KG1 (cell line): ENCODE results near the gene PTGES.
"Not testable (repeated sequence)": the region's sequence is repeated elsewhere in the genome, so short reads cannot be mapped to it uniquely, and the experiment has no call there.

Experiments
- DNase-seq: peaks from one replicate; lab custom pipeline; 2025; lab: John Stamatoyannopoulos, UW

PTGES gene, protein sequence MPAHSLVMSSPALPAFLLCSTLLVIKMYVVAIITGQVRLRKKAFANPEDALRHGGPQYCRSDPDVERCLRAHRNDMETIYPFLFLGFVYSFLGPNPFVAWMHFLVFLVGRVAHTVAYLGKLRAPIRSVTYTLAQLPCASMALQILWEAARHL

DNA sequence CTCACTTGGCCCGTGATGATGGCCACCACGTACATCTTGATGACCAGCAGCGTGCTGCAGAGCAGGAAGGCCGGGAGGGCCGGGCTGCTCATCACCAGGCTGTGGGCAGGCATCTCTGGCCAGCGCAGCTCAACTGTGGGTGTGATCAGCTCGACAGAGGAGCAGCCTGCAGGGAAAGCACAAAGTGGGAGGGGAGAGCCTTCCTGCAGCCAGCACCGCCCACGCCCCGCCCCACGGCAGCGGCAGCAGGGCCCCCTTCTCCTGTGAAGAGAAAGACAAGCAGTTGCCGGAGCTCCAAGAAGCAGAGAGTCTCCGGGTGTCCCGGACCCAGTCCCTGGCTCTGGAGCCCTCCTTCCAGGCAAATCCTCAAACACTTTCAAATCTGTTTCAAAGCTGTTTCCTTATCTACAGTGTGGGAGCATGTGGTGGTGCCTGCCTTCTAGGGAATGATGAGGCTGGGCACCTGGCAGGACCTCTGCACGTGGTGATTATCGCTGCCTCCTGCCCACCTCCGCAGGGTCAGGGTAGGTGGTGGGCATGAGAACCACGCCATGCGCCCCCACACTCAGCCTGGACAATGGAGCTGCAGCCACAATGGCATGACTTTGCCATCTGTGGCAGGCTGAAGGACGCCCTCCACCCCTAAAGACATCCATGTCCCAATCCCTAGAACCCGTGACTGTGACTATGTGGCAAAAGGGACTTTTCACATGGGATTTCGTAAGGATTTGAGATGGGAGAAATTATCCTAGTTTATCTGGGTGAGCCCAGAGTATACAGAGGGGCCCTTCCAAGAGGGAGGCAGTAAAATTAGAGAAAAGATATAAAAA lies at the start of gene PTGES:
PTGES (minus strand) TSS at position 143 of the 830 bp plus-strand sequence; CDS start at position 113, 30 bp downstream.
- no peak for DNase-seq

DNA sequence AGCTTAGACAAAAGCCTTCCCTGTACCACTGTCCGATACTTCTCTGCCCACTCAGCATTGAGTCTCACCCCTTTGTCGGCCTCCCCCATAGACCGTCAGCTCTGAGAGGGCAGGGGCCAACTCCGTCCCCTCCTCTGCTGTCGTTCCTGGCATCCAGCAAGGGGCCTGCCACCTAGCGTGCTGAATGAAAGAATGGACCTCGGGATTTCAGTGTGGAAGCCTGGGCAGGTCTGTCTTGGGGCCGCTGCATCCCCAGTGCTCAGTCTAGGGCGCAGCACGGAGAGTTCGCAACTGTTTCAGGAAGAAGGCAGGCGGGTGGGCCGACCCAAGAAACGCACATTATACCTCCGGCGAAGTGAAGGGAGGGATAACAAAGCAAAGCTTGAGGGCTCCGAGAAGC lies 48.7 kb upstream of the PTGES start:
- DNase-seq: no peak

DNA sequence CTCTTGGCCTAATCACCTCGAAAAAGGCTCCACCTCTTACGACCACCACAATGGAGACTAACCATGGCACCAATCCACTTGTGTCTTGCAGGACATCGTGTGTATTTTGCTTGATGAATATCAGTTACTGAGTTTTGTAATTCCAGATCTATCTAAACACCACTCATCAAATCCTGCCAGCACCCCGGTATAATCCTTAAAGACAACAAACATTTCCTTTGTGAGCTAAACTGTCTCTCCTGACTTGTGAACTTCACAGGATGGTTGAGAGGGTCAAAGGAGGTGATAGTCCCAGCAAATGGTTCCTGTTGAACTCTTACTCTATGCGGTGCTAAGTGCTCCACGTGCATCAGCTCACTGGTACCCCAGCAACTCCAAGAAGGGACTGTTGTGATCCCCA lies 46.1 kb upstream of the PTGES start:
- no peak for DNase-seq

DNA sequence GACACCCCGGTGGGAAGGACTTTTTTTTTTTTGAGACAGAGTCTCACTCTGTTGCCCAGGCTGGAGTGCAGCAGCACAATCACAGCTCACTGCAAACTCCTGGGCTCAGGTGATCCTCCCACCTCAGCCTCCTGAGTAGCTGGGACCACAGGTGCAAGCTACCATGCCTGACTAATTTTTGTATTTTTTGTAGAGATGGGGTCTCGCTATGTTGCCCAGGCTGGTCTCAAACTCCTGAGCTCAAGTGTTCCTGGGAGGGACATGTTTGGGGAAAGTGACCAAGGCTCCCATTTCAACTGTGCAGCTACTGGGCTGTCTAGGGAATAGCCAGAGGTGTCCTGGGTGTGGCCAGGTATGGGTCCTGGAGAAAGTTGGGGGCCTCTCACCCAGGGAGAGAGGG lies 43.2 kb upstream of the PTGES start:
- not testable (repeated sequence) for DNase-seq

DNA sequence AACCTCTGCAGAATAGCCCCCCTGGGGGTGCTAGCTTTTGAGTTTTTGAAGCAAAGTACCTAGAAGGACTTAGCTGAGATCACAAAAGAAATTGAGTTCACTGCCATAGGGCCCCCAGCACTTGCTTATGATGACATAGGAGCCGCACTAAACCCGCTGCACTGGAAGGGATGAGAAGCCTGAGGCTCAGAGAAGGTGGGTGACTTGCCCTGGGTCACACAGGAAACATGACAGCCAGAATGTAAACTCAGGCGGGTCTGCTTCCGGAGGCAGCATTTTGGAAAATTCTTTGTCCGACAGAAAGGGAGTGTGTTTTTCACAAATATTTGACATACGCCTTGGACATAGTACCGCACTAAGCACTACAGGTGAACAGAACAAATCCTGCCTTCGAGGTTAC lies 41.7 kb upstream of the PTGES start:
- DNase-seq: no peak

DNA sequence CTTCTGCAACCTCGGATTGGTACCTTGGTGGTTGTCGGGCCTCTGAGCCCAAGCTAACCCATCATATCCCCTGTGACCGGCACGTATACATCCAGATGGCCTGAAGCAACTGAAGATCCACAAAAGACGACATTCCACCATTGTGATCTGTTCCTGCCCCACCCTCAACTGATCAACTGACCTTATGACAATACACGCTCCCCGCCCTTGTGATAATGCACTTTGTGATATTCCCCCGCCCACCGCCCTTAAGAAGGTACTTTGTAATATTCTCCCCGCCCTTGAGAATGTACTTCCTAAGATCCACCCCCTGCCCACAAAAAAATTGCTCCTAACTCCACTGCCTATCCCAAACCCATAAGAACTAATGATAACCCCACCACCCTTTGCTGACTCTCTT lies 33.6 kb upstream of the PTGES start:
- DNase-seq: no peak

DNA sequence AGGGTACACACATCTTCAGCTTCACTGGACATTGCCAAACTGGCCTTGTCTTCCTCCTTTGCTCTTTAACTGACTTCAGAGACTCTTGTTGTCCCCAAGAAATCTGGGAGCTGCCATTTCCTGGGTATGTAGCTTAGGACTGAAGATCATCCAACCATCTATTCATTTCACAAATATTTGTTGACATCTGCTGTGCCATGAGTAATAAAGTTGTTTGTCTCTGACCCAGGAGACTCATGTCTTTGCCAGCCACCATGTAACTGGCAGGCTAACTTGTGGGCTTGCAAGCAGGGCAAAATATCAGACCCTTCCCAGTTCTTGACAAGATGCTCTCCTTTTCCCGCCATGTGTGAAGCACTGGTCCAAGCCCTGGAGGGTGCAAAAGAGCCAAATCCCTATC lies 33.0 kb upstream of the PTGES start:
- DNase-seq: no peak

DNA sequence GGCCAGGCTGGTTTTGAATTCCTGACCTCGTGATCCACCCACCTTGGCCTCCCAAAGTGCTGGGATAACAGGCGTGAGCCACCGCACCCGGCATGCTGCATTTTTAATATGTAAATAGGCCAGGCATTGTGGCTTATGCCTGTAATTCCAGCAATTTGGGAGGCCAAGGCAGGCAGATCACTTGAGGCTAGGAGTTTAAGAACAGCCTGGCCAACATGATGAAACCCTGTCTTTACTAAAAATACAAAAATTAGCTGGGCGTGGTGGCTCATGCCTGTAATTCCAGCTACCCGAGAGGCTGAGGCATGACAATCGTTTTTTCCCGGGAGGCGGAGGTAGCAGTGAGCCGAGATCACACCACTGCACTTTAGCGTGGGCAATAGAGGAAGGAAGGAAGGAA lies 32.1 kb upstream of the PTGES start:
- DNase-seq: not testable (repeated sequence)

DNA sequence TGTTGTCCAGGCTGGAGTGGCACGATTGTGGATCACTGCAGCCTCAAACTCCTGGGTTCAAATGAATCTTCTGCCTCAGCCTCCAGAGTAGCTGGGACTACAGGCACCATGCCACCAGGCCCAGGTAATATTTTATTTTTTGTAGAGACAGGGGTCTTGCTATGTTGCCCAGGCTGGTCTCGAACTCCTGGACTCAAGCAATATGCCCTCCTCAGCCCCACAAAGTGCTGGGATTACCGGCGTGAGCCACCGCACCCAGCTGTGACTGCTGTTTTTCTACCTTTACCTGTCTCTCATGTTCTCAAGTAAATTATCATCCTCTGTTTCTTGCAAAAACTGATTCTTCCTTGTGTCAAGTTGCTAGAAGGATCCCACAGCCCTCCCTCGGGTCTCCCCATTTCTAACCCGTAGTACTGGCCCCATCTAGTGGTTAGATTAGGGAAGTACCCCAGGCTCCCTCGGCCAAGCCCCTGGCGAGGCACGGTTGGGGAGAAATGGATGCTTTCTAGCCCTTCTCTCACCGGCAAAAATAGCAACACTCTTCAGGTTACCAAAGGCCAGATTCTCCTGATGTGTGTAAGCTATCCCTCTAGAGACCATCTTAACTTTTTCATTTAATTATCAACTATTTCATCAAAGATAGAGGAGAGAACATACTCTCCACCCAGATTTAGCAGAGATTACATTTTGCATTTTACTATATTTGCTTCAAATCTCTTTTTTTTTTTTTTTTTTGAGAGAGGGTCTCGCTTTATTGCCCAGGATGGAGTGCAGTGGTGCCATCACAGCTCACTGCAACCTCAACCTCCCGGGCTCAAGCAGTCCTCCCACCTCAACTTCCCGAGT lies 30.9 kb upstream of the PTGES start:
- peak; percentile 60 for DNase-seq

DNA sequence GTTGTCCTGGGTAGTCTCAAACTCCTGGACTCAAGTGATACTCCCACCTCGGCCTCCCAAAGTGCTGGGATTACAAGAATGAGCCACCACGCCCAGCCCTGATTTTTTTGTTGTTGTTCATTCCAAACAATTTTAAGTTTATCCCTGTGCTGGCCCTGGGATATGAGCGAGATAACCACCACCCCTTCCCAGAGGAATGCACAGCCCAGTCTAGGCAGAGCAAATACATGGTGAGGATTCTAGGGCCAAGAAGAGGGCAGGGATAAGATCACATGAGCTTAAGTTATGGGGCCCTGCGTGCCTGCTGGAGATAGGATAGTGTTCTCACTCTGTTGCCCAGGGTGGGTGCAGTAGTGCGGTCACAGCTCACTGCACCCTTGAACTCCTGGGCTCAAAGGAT lies 29.1 kb upstream of the PTGES start:
- DNase-seq: no peak

DNA sequence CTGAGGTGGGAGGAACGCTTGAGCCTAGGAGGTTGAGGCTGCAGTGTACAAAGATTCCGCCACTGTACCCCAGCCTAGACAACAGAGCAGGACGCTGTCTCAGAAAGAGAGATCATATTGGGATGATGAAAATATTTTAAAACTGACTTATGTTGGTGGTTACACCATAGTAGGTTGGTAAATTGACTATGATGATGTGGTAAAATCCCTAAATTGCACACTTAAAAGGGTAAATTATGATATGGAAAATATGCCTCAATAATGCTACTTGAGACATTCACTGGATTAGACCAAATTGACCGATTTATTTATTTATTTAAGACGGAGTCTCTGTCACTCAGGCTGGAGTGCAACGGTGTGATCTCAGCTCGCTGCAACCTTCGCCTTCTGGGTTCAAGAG lies 28.3 kb upstream of the PTGES start:
- no peak for DNase-seq

DNA sequence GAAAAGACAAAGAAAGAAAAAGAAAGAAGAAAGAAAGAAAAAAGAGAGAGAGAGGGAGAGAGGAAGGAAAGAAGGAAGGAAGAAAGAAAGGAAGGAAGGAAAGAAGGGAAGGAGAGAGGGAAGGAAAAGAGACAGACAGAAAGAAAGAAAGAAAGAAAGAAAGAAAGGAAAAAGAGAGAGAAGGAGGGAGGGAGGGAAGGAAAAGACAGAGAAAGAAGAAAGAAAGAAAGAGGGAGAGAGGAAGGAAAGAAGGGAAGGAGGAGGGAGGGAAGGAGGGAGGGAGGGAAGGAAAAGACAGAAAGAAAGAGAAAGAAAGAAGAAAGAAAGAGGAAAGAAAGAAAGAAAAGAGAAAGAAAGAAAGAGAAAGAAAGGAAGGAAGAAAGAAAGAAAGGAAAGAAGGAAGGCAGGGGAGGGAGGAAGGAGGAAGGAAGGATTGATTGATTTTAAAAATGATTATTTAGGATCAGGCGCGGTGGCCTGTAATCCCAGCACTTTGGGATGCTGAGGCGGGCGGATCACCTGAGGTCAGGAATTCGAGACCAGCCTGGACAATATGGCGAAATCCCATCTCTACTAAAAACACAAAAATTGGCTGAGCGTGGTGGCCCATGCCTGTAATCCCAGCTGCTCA lies 26.8 kb upstream of the PTGES start:
- DNase-seq: no peak

DNA sequence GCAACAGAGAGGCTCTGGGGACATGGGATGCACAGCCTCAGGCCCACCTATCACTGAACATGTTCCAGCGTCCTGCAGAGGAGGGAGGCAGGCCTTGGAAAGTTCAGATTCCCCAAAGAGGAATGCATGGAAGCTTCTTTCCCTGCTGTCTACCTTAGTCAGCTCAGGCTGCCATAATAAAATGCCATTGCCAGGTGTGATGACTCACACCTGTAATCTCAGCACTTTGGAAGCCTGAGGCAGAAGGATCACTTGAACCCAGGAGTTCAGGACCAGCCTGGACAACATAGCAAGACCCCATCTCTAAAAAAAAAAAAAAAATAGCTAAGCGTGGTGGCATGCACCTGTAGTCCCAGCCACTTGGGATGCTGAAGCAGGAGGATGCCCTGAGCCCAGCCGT lies 25.6 kb upstream of the PTGES start:
- DNase-seq: no peak

DNA sequence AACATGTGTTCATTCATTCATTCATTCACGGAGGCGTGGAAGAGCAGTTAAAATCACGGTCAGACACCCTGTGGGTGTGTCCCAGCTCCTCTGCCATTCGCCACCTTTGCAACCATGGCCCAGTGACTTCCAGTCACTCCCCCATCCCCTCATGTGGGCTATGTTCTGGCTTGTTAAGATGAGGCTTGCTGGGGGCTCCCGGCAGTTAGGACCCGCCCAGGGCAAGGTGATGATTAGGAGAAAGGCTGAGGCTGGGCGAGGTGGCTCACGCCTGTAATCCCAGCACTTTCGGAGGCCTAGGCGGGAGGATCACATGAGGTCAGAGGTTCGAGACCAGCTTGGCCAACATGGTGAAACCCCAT lies 24.9 kb upstream of the PTGES start:
- DNase-seq: no peak

DNA sequence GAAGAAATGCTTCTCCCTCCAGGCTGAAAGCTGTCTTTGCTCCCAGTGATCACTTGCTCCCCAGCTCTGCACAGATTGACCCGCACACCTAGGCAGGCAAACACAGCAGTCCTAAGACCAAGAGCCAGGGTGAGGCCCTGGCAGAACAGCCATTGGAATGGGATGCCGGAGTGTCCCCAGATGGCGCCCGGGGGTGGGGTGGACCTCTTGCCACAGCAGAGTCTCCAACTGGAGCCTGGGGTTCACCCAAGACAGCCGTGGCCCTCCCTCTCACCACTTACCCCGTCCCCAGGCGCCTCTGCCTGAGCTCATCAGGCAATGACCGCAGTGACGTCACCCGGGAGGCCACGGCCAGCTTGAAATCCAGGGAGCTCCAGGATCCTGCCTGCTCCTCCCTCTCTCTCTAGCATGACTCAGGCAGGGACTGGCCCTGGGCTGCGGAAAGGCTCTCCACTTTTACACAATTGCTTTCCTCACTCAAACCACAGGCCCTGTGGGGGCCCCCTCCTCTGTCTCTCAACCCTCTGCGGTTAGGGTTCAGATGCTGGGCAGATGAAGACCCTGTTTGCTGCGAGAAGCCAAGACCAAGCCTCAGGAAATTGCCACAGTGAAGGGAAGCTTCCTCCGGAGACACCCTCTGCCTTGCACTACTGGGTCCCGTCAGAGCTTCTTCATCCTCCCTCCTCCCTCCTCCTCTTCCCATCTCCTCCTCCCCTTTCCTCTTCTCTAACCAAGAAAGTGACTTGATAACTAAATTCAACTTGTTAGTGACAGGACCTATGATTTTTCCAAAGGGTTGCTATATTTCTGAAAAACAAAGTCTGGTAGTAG lies 24.3 kb upstream of the PTGES start:
- peak; percentile 99 for DNase-seq

DNA sequence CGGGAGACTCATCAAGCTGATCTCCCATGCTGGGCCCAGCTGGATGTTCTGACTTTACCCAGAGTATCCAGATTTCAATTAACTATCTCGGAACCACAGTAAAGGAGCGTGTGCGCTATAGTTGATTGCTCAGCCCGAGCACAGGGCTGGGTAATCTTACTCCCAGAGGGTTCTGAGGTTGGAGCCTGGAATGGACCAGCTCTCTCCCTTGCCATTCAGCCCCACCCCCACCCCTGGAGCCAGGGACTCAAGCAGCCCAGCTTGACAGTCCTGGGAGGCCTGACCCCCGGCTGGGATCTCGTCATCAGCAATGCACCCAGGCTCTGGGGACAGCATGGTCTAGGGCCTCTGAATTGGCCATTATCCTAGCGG lies 23.7 kb upstream of the PTGES start:
- DNase-seq: no peak

DNA sequence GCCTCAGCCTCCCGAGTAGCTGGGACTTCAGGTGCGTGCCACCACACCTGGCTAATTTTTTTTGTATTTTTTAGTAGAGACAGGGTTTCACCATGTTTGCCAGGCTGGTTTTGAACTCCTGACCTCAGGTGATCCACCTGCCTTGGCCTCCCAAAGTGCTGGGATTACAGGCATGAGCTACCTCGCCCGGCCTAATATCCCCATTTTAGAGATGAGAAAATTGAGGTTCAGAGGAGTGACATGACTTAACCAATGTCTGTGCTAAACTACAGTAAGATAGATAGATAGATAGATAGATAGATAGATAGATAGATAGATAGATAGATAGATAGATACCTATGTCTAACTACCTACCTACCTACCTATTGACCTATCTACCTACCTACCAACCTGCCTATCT lies 23.3 kb upstream of the PTGES start:
- DNase-seq: not testable (repeated sequence)

DNA sequence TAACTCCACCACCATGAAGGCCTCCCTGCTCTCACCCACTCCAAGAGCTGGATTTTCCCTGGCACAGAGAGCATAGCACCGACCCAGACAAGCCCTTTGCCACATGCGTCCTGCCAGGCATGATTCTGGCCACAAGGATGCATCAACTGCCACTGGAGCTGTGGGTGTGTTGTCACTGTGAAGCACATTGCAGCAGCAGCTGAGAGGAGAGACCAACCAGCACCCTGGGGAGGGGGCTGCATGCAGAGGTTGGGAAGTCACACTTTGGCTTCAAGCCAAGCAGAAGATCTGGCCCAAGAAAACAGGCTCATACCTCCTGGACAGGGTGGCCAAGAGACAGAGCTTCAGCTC lies 22.6 kb upstream of the PTGES start:
- no peak for DNase-seq

DNA sequence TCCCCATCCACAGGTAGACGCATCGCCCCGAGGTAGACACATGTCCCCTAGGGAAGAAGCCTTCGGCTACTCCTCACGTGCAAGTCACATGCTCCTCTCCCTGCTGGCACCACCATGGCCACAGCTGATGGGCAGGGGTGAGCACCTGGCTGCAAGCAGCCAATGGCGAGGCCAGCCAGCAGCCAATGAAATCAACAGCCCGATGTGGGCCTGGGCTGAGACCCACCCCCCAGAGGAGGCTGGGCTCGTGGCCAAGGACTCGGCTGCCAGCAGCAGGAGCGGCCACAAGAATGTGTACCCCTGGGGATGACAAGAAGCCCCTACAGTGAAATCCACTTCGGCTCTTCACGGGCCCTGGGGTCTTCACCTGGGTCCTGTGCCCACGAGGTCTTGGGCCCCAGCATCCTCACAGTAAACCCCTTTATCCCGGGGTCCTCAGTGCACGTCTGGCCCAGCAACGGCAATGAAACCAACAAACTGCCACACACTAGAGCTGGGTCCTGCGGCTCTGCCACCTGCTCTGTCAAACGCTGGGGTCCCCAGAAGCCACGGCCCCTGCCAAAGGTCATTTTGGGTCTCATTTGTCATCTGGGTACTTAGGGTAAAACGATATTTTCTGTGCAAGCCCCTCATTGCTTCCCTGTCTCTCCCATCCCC lies 22.1 kb upstream of the PTGES start:
- DNase-seq: no peak

DNA sequence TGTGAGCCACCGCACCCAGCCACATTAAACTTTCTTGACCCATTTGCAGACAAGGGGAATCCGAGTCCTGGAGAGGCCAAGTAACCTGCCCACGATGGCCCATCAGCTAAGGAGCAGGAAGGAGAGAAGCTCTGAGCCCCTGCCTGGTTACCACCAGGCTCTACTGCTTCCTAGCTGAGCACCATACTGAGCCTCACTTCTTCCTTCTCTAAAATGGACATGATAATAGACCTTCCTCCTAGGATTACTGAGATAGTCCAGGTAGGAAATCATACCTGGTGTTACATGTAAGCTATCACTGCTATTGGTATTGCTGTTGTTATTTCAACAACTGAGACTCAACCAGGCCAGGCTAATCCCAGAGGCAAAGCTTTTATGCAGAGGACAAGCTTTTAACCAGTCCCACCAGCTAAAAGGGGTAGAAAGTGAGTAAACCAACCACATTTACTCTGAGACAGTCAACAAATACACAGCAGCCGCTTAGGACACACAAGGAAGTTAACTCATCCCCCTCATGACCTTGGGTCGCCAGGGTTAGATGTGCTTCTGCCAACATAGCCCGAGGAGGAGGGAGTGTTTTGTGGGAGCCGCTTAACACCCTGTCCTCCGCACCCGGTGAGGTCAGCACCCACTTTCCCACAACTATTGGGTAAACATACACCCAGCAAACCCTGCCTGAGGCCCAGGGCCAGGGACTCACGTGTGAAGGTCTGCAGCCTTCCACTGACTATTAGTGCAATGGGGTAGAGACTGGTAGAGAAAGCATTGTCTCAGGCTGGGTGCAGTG lies 20.6 kb upstream of the PTGES start:
- no peak for DNase-seq
